Measurements from ENCODE around the gene CD40.

CD40 gene

DNA sequence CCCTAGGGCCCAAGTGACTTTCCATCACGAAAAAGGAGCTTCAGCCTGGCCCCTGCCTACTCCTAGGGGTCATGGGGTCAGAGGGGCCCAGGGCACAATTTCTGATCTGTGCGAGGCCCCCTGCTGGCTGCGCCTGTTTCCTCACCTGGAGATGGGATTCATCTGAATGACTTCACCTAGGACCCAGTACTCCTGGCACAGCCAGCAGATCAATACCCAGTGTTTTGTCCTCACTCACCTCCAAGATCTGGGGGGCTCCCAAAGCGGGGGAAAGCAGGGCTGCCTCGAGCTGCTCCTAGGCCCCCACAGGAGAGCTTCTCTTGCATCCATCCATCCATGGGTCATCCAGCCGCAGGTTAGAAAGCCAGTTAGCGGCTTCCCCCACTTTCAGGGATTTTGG lies 33.8 kb downstream of the CD40 start:
- no peak for DNase-seq

DNA sequence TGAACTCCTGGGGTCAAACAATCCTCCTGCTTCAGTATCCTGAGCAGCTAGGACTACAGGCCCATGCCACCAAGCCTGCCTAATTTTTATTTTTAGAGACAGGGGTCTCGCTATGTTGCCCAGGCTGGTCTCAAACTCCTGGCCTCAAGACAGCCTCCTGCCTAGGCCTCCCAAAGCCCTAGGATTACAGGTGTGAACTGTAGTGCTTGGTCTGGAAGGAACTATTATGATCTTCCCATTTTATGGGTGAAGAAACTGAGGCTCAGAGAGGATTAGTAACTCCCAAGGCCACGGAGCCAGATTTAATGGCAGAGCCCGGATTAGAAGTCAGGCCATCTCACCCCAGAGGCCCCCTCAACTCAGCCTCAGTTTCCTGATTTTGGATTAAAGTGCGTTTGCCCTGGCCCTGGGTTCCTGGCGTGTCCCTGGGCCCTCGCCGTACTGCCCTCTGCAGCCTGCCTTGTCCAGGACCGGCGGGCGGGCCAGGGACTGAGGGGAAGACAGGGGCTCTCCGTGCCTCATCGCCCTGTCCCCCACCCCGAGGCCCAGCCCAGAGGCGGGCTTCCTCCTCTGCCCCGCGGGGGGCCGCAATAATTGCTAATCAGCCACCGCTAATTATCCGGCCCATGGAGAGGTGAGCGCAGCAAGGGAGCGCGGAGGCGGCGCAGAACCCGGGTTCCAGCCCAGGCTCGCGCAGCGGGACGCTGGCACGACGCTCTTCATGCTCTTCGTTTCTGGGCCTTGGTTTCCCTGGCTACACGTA lies 34.9 kb downstream of the CD40 start:
- no peak for DNase-seq

DNA sequence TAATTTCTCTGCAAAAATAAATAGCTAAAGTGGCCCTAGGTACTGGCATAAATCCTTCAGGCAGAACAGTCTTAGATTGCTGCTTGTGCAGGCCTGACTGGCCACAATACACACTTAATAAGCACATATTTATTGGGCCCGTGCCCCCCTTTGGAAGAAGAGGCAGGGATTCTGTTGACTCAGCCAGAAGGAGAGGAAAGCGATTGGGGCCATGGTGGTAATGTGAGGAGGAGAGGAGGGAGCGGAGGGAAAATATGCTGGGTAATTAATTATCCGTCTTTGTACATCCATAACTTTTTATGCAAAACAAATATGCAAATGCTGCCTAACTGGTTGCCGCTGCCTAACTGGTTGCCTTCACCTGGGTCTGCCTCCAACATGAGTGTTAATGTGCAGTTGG lies 36.2 kb downstream of the CD40 start:
- no peak for DNase-seq

DNA sequence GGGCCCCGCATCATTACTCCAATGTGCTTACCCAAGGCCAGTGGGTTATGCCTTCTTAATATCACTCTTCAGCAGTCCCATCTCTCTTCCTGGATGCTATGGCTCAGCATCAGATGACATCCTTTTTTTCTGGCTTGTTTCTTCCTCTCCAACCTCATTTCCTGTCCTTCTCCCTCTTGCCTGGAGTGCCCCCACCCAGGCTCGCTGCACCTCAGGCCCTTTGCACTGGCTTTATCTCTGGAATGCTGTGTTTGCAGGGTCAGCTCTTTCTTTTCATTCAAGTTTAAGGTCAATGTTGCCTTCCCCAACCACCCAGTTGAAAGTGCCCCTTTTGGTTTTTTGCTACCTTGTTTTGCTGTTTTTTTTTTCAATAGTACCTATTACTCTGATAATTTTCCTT lies 36.7 kb downstream of the CD40 start:
- no peak for DNase-seq

DNA sequence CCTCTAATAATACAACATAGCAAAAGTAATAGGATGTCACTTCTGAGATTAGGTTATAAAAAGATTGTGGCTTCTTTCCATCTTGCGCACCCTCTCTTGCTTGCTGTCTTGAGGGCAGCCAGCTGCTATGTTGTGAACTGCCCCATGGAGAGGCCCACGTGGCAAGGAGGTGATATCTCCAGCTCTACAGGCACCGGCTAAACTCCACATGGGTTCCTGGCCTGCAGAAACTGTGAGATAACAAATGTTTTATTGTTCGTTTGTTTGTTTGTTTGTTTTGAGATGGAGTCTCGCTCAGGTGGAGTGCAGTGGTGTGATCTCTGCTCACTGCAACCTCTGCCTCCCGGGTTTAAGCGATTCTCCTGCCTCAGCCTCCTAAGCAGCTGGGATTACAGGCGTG lies 38.0 kb downstream of the CD40 start:
- DNase-seq, result no peak

DNA sequence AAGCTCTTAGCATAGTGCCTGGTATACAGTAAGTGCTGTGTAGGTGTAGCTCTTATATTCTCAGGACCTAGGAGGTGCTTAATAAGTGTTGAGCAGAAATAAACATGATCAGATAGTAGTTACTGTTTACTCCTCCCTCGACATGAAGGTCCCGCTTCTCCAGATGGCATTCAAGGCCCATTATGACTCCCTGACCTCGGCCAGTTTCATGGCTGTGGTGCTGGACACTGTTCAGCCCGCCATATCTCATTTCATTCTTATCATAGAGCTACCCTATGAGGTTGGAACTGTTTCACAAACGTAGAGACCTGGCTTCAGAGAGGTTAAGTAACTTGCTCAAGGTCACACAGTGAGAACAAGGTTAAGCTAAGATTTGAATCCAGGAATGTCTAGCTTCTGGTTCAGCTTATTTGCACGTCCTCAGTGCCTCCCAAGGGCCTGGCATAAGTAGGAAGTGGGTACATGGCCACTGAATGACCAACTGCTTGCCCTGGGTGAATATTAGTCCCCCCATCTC lies 39.0 kb downstream of the CD40 start:
- no peak for DNase-seq

DNA sequence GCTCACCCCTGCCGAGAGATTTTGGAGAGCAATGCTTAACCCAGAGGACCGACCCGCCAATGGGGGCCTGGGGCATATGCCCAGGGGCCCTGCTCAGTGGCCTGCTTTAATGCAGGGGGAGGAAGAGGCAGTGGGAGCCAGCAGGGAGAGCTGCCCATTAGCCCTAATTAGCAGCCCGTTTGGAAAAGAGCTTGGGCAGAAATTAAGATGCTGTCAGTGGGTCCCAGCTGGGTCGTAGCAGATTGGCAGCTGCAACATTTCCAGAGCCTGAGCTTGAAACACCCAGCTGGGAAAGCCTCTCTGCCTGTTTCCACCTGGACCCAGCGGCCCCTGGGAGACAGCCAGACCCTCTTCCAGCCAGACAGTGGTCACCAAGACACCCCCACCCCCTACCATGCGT lies 39.5 kb downstream of the CD40 start:
- no peak for DNase-seq

DNA sequence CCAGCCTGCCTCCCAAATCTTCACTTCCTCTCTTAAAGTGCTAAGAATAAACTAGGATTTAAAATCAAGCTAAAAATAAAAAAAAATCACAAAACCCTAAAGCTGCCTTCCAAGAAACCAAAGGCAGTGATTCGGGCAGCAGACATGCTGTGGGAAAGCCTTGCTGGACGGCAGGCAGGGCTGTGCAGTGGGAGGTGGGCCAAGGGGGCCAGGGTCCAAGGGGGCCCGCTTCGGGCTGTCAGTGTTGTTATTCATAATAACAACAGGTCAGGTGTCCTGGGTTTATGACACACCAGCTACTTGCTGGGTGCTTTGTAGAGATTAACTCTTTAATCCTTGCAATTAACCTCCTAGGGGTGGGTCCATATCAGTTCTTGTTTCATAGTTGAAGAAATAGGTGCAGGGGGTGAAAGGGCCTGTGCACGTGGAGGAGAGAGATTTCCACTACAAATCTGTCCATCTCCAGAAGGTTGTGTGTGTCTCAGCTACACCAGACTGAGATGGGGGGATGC lies 40.4 kb downstream of the CD40 start:
- no peak for DNase-seq

DNA sequence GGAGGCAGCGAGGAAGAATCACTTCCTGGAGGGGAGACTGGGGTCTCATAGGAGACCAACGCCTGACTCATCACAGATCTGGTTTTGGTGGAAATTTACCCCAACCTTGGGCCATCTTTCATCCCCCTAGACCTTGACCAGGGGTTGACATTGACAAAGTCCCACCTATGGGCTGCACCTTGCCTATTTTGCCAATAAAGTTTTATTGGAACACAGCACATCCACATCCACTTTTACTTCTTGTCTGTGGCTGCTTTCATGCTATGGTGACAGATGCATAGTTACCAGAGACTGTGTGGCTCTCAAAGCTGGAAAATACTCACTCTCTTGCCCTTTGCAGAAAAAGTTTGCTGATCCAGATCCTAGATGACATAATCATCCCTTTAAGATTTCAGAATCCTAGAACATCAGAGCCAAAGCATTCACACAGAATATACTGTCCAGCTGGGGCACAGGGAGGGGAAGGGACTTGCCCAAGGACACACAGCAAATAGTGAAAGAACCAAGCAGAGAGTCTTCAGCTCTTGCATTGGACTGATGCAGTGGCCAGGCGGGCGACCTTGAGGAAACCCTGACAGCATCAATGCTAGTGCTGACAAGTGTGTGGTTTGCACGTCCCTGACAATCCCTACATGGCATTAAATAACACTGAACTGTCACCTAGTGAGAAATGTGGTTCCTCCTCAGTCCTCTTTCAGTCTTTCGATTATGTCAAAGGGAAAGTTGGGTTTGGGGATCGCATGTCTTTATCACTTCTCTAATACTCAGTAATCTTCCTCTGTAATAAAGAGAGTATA lies 41.2 kb downstream of the CD40 start:
- no peak for DNase-seq

DNA sequence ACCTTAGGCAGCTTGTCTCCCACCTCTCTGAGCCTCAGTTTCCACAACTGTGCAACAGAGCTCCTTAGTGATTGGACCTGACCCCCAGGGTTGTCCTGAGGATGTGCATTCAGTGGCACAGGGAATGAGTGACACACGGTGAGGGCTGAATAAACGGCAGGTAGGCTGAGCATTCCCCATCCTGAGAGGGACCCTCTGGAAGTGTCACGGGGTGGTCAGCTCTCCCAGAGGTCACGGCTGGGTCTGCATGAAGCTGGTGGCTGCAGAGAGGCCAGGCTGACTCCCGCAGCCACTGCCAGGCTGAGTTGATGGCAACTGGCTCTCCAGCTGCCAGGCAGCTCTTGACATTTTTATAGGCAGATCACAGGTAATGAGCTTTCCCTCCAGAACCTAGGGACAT lies 42.5 kb downstream of the CD40 start:
- DNase-seq, result no peak

DNA sequence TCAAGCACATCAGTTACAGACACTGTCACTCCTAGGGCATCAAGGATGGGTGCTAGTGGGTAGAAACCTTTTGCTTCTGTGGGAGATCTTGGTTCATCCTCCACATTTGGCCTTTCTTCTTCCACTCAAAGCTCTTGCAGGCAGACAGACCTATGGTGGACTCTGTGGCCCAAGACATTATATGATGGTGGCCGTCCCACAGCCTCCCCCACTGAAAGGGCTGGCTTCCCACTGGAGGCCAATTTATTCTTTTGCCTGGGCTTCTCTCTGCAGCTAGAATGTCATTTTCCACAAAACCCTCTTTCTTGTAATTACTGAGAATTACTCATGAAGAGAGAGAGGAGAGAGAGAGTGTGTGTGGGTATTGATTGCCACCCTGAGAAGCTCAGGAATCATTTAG lies 43.8 kb downstream of the CD40 start:
- DNase-seq, result no peak

DNA sequence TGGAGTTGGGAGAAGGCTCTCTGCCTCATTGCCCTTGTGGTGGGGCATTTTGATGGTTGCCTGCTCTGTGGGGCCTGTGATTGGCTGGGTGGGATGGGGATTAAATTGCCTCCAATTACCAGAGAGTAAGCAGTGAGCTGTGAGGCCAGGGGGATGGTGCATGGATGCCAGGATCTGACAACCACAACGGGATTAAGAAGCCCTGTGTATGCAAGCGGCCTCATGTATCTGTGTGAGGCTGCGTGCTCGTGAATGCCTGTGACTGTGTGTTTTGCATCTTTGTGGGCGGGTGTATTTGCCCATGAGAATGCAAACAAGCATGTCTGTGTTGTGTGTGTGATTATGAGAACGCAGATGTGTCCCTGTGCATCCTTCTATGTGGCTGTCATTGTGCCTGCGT lies 46.1 kb downstream of the CD40 start:
- no peak for DNase-seq

DNA sequence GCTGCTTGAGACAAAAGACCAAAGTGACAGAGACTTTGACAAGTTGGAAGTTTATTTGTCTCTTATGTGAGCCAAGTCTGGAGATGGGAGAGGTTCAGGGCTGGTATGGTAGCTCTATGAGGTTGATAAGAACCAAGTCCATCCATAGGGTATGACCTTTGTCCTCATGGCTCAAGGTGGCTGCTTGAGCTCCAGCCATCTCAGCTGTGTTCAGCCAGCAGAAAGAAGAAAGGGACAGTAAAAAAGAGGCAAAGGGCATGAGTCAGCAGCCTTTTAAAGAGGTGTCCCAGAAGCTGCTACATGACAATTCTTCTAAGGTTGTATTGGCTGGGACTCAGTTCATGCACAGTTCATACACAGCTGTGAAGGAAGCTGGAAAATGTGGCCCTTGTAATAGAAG lies 49.0 kb downstream of the CD40 start:
- no peak for DNase-seq

DNA sequence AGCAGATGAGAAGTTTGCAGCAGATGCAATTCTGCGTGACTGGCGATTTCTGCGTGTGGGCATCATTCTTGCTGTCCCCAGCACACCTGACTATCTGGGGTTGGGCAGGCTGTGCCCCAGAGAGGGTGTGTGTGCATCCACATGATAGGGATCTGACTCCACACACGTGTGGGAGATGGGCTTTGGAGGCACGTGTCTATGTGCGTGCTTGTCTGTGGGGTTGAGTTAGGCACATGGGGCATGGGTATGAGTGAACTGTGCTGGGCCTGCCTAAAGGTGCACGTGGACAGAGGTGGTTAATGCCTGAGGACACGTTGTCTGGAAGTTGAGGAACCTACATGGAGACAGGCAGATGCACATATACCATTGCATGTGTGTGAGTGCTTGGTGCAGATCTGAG lies 50.3 kb downstream of the CD40 start:
- DNase-seq, result no peak

DNA sequence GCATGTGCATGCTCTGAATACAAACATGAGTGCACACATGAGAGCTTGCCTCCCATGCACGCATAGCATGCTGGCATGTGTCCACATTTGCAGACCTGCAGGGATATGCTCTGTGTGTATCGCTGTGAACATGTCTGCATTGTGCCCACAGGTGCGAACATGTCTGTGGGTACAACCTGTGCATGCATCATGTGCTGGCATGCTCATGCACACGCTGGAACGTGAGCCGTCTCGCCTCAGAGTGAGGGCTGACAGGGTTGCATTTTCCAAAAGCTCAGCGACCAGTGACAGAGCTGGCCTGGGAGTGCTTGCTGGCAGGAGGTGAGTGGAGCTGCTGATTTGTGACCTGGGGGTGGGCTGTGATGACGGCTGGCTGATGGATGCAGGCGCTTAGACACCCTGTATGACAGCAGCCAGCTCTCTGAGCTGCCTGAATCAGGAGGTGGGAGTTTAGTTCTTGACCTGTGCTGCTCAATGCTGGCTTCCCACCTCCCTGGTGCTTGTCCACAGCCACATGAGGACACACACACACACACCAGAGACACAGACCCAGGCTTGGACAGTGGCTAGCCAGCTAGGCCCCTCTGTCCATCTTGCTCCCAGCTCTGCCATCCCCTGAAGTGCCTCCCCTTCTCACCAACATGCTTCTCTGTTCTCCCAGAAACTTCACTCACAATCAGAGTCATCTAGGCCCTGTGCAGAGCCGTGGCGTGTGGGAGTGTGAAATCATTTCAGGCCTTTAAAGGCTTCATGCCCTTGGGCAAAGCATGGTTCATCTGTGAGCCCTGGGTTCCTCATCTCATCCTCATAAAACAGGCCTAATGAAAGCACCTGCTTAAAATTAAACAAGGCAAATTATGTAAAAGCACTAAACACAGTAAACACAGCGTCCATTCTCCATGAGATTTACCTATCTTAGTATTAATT lies 51.4 kb downstream of the CD40 start:
- no peak for DNase-seq

DNA sequence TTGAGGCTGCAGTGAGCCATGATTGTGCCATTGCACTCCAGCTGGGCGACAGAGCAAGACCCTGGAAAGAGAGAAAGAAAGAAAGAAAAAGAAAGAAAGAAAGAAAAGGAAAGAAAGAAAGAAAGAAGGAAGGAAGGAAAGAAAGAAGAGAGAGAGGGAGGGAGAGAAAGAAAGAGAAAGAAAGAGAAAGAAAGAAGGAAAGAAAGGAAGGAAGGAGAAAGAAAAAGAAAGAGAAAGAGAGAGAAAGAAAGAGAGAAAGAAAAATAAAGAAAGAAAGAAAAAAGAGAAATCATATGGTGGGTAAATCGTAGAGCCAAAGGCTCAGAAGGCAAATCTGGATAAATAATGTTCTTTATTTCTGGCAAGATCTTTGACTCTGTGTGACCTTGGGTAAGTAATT lies 53.4 kb downstream of the CD40 start:
- DNase-seq, result no peak

DNA sequence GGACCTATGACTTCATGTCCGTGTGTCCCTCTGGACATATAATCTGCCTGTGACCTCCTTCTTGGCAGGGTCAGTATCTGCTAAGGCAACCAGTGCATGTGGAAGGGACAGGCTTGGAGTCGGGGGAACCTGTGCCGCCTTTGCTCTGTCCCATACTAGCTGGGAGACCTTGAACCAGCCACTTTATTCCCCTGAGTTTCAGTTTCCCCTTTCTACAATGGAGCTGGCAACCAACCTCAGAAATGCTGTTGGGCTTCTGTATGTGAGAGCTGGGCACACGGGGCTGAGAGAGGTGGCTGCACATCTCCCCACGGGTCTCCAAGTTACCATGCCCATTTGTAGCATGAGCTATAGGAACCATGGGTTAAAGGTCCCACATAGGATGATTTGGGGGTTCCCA lies 53.8 kb downstream of the CD40 start:
- DNase-seq, result no peak

DNA sequence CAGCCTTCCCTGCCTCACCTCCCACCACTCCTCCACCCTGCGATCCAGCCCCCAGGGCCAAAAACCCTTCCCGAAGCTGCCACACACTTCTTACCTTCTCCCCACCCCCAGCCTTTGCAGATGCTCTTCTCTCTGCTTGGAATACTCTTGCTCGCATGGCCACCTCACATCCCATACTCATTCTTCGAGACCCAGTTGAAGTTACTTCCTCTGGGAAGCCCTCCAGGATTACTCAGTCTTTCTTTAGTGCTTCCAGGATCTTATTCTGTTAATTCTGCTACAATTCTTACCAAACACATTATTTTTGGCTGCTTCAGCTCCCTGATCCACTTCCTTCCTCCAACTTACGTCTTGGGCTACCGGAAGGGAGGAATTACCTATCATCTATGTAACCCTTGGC lies 54.3 kb downstream of the CD40 start:
- no peak for DNase-seq

DNA sequence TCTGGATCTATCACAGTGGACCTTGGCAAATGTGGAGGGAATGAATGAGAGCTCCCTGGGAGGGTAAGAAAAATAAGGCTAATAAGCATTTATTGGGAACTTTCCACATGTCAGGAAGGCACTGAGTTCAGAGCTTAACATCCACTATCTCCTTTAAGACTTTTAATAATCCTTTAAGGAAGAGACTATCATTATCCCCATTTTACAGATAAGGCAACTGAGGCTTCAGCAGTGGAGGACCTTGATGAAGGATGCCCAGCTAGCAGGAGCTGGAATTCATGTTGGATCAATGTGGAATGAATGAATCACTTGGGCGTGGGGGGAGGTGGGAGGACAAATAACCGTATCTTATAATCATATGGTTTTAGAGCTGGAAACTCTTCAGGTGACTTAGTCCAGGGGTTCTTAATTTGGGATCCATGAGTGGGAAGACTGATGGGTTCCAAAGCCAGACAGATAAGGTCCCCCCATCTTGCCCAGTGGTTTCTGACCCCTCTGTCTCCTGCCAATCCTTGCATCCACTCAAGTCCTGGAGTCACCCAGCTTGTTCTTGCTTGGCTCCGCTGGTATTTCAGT lies 54.9 kb downstream of the CD40 start:
- DNase-seq, result no peak

DNA sequence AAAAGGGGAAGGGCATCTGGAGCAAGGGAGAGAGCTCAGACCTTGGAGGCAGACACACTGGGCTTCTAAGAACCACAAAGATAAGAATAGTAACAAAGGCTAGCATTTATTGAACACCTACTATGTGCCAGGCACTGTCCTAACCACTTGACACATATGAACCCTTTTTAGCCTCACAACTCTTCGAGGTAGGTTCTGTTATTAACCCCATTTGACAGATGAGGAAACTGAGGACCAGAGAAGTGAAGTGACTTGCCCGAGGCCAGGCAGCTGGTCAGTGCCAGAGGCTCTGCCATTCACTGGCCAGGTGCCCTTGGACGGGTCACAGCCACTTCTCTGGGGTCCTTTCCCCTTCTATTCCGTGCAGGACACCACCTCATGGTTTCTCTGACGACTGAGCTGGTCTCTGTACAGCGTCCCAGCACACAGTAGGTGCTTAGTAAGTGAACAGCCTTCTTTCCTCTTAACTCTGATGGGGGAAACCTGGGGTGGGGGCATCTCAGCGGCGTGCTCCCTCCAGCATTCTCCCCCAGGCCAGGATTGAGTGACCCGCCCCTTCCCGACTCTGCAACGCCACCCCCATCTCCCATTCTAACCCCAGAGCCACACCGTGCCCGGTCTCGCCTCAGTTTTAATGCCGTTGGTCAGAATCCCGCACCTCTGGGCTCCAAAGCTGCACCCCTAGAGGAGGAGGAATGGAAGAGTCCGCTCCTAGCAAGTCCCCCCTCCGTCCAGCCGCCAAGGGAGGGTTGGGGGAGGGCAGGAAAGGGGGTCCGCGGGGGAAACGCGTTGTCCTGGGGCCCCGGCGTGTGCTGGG lies 55.7 kb downstream of the CD40 start:
- no peak for DNase-seq

DNA sequence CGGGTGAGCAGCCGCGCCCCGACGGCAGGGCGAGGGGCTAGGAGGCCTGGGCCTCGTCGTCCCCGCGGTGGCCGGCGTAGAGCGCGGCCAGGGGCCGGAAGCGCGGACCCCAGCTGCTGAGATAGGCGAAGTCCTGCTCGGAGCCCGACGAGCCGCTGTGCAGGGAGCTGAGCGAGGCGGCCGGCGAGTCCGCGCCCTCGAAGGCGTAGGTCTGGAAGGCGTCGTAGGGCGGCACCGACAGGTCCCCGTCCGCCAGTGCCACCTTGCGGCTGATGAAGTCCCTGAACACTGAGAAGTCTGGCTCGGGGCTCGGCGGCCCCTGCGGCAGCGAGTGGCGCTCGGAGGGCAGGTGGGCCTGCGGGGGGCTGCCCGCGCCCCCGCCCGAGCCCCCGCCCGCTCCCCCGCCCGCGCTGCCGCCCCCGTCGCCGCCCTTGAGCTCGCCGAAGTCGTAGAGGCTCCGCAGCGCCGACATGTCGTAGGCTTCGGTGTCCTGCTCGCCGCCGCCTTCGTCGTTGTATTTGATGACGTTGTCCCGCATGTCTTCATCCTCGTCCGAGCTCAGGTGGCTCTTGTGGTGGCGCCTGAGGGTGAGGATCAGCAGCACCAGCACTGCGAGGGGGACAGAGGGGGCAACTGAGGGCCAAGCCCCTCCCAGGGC lies 56.5 kb downstream of the CD40 start:
- DNase-seq, result peak; percentile 75
